NCI-H1092 treated with DMSO at 0.1 percent for 48 hours (cell line): ENCODE measurements around the gene EPOP.

Source experiments
- DNase-seq: peaks from one replicate; lab custom pipeline; 2025; lab: John Stamatoyannopoulos, UW

The EPOP gene

GRCh38 chr17:38674014-38674748, 576 bp downstream of the EPOP start:
- DNase-seq: no peak

DNA sequence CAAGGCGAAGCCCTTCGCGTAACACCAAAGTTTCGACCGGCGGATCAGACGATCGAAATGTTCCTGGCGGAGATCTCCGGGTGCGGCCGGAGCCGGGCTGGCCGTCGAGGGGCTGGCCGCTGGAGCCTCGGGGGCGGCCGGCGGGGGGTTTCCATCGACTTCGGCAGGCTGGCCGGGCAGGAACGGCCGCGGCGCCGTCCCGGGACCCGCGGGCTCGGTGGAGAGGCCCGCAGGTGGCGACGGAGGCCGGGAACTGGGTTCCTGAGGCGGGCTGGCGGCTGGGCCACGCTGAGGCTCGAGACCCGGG, 1.1 kb downstream of the EPOP start:
- DNase-seq: no peak

DNA sequence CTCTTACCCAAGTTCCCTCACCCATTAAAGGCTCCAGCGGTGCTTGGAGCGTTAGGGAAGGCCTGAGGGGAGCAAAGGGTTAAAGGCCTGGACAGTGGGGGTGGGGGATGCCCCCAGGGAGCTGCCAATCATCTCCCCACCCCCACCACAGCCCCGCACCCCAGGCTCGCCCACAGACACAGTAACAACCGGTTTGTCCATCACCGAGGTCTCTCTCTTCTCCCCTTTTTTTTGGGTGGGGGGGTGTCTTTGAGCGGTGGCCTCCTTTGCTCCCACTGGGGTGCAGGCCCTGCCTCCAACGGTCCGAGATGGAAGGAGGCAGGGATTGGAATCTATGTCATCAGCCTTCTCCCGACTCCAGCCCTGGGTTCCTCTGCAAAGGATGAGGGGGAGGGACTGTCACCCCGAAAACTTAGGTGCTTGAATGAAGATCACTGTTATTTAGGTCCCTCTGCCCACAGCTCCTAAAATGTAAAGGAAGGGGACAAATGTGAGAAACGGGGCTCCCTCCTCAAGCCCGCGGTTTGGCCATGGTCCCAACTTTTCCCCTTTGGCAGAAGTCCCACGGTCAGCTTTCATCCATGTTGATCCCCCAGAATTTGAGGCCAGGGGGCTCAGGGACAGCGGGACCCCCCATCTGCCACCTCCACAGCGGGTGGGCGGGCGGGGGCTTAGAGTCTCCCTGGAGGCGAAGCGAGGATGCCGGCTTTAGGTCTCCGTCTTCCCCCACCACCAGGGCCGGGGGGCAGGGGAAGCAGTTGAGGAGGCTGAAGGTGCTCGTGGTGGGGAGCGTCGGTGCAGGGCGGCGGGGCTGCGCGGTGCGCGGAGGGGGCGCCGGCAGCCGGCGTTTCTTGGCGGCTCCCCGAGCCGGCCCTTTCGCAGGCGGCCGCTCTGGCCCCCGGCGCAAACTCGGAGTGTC, 1.7 kb downstream of the EPOP start:
- DNase-seq: no peak

GRCh38 chr17:38671939-38672720, 2.6 kb downstream of the EPOP start:
- no peak for DNase-seq

- DNase-seq: no peak
Observed at GRCh38 chr17:38669520-38669919, 5.2 kb downstream of the EPOP start.

- no peak for DNase-seq
Observed at GRCh38 chr17:38667787-38668122, 7.0 kb downstream of the EPOP start.

GRCh38 chr17:38667099-38667786, 7.5 kb downstream of the EPOP start:
- DNase-seq: peak; percentile 69

- no peak for DNase-seq
Observed at GRCh38 chr17:38663964-38664644, 10.7 kb downstream of the EPOP start.

DNA sequence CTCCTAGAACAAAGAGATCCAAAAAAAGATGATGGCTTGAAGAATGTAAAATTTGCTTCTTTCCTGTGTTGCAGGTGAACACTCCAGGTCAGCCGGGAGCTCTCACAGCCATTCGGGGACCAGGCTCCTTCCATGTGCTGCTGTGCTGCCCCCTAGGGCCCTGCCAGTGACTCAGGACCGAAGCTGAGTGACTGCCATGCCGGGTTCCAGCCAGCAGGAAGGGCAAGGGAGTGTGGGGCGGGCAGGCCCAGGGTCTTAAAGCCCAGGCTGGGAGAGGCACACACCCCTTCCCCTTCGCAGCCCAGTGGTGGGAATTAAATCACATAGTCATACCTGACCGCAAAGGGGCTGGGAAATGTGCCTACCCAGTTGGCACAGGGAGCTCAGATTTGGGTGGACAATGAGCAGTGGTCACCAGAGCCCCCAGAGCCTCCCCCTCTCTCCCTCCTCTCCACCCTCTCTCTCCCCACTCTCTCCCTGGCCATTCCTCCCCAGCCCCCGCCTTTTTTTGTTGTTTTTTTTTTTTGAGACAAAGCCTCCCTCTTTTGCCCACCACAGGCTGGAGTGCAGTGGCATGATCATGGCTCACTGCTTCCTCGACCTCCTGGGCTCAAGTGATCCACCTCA, 11.5 kb downstream of the EPOP start:
- peak; percentile 83 for DNase-seq

- no peak for DNase-seq
Observed at GRCh38 chr17:38660097-38661025, 14.4 kb downstream of the EPOP start.

DNA sequence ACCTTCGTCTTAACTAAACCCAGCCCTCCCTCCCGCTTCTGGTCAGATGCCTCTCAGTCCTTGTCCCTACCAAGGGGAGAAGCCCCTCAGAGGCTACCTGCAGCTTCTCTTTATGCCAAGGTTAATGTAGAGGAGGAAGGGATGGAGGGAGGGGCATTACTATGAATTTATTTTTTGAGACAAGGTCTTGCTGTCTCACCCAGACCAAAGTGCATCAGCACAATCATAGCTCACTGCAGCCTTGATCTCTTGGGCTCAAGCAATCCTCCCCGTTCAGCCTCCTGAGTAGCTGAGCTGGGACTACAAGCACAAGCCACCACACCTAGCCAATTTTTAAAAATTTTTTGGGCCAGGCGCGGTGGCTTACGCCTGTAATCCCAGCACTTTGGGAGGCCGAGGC, 15.3 kb downstream of the EPOP start:
- no peak for DNase-seq

GRCh38 chr17:38658741-38659345, 15.9 kb downstream of the EPOP start:
- peak; percentile 46 for DNase-seq

DNA sequence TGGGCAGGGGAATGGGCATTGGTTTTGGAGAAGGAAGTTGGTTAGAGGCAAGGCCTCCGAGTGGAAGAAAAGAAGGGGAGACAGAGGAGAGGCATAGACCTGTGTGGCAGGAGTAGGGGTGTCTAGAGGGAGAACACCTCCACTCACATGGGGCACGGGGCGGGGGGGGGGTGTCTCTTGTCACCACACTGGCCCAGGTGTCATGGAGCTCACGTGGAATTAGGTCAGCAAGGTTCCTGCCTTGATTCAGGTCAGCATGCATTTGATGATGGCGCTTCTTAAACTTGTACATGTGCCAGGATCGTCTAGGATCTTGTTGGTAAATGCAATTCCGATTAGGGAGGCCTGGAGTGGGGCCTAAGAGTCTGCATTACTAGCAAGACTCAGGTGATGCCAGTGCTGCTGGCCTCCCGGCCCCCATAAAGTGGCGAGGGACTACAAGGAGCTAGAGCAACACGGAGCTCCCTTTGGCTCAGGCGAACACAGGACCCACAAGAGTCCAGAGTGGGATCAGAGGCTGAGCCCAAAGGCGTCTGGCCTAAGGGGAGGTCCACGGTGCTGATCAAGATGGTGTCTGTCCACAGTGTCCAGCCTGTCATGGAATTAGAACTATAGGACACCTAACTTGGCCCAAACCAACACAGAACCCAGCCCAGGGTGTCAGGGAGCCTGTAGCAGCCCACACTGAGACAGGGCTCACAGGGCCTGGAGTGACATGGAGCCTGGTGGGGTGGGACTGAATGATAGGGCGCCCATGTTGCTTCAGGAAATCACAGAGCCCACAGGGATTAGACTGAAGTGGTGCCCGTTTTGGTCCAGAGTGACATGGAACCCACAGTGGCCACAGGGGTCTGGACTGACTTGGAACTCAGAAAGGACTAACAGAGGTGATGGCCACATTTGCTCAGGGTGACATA, 16.7 kb downstream of the EPOP start:
- DNase-seq: no peak

DNA sequence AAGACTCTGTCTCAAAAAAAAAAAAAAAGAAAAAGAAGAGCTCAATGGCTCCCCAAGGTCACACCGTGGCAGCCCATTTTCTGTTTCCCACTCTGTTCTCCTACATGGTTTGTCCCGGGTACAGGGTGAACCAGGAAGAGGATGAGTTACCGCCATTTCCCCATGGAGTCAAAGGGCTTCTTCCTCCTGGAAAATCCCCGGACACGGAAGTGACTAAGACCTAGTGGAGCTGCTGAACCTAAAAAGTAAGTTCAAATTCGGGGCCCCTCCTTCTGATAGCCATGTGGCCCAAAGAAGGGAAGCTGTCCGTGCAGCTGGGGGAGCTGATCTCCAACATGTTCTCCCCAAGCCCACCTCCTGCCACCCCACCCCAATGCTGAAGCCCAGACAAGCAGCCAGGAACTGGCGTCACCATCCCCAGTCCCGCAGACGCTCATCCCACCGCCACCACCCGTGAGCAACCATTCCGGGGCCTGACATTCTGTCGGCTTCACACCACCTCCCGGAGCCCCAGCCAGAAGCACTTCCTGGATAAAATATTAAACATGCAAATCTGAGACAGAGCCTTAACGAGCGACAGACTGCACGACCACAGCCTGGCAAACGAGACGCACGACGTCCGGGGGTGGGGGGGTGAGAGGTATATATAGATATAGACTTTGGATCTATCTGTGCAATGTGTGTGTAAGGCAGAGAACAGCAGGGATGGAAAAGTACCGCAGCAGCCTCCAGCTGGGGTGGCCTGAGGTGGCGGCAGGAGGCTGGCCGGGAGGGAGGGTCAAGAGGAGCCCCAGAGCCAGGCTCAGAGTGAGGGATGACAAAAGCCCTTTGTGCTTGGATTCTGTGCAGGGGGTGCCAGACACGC, 17.6 kb downstream of the EPOP start:
- DNase-seq: no peak

DNA sequence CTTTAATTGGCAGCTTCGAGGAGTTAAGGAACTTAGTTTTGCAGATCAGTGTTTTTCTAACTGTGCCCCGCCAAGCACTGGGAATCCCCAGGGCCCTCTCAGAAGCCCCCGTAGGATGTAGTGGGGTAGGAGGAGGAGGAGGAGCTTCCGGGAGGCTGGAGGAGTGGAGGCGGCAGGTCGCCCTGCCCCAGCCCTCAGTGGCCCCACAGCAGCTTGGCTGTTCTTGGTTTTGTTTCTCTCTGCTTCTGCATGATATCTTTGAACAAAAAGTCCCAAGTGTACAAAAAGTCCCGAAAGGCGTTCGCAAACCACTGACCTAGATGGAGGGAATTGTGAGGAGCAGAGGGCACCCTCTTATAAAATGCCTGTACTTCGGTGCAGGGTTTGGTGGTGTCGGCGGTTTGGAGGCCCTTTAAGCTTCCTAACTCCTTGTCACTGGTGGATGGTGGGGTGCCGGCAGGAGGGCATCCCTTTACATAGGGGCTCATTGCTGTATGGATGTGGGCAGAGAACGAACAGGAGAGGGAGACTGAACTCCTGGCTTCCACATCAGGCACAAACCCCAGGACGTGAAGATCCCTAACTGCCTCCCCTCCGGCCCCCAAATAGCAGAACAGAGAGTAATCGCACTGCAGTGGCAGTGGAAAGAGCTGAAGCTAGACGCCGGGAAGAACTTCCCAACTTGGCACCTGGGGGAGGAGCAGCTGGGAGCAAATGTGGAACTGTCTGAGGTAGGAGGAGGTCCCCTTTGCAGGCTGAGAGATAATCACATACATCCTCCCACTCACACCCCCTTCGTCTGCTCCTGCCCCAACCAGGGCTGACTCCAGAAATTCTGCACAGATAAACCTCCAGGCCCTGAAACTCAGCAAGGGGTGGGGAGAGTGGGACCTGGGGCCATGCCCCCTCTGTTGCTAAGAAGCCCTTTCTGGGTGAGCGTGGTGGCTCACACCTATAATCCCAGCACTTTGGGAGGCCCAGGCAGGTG, 20.1 kb downstream of the EPOP start:
- no peak for DNase-seq

DNA sequence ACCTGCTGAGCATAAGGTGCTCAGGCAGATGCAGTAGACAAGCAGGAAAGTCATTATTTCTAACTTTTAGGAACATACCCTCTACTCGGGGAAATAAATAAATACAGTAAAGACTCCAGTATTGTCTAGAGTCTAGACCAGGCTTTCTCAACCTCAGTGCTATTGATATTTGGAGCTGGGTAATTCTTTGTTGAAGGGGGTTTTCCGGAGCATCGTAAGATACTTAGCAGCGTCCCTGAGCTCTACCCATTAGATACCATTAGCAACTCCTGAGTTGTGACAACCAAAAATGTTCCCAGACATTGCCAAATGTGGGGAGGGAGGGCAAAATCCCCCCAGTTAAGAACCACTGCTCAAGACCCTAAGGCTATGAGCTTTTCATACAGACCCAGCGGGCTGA, 21.1 kb downstream of the EPOP start:
- no peak for DNase-seq
